PC-3 (cell line): ENCODE data around the gene COQ3.

Experiments used
- CTCF ChIP-seq: fragments of 300-600 bp; sonication (generic); conservative IDR thresholded peaks from 2 replicates; pipeline ENCODE4 v1.5.1; 2017; ENCODE audit warnings: antibody characterized with exemption, low read depth, mild to moderate bottlenecking, low read length
- EZH2 ChIP-seq: fragments of 300-600 bp; sonication (generic); IDR thresholded peaks from one replicate; pipeline ENCODE4 v1.6.1; 2017; ENCODE audit warnings: antibody characterized with exemption, mild to moderate bottlenecking, low read length; ENCODE audit not compliant: unreplicated experiment

- TF ChIP-seq CTCF: no peak
- TF ChIP-seq EZH2: no peak
These were observed 52.0 kb downstream of the COQ3 start for GRCh38 chr6:99341862-99342455.
